PC-3 (cell line): Measurements from ENCODE around the gene DLG4. TPM values are rescaled to one million over a fixed set of nuclear protein-coding genes. Genes with fewer than 3 reads are reported as not detected.

Experiments
- ATAC-seq: fragments of 200-7000 bp; cut with Tn5 transposase; 2 replicates; pipeline ENCODE4 v1.9.1; 2020; ENCODE audit warnings: mild to moderate bottlenecking, moderate library complexity
- BruUV-seq: library from RNA; stranded (reverse); fragments of 400-500 nt; replicated peaks from 2 replicates; lab custom pipeline; 2021; lab: Mats Ljungman, UMichigan
- CTCF ChIA-PET: fragments of 300-600 bp; sonication (Branson Sonifier 250); formaldehyde crosslinking; loops from one replicate; lab custom pipeline; 2022; ENCODE audit warnings: antibody characterized with exemption; lab: Charles Lee
- POLR2A ChIA-PET: fragments of 300-600 bp; sonication (Branson Sonifier 250); formaldehyde crosslinking; loops from one replicate; lab custom pipeline; 2022; ENCODE audit warnings: antibody characterized with exemption; ENCODE audit not compliant: unreplicated experiment; lab: Charles Lee
- DNase-seq: peaks from one replicate; pipeline ENCODE4 v3.0.0-alpha.2; 2015
- H2AFZ ChIP-seq: fragments of 300-600 bp; sonication (generic); 2 replicates; pipeline ENCODE4 v1.6.0; 2016; ENCODE audit warnings: antibody characterized with exemption, low read length
- H3F3A ChIP-seq: fragments of 300-600 bp; sonication (generic); one replicate; pipeline ENCODE4 v1.6.0; 2017; ENCODE audit warnings: antibody characterized with exemption, low read length, control low read depth, mild to moderate bottlenecking; ENCODE audit not compliant: unreplicated experiment
- H3K27ac ChIP-seq: fragments of 300-600 bp; sonication (generic); 2 replicates; pipeline ENCODE4 v1.5.1; 2016; ENCODE audit warnings: mild to moderate bottlenecking, low read length
- H3K27me3 ChIP-seq: fragments of 300-600 bp; sonication (generic); 2 replicates; pipeline ENCODE4 v1.6.1; 2016; ENCODE audit warnings: low read length, mixed read lengths
- H3K36me3 ChIP-seq: fragments of 300-600 bp; sonication (generic); 2 replicates; pipeline ENCODE4 v1.6.1; 2016; ENCODE audit warnings: low read depth, mixed run types, low read length, mixed read lengths
- H3K4me1 ChIP-seq: fragments of 300-600 bp; sonication (generic); 2 replicates; pipeline ENCODE4 v1.5.1; 2016; ENCODE audit warnings: low read length; ENCODE audit not compliant: insufficient read depth
- H3K4me2 ChIP-seq: fragments of 300-600 bp; sonication (generic); 2 replicates; pipeline ENCODE4 v1.6.0; 2016; ENCODE audit warnings: low read length
- H3K4me3 ChIP-seq: fragments of 300-600 bp; sonication (generic); 2 replicates; pipeline ENCODE4 v1.5.1; 2016; ENCODE audit warnings: mild to moderate bottlenecking, low read length, mixed read lengths
- H3K79me2 ChIP-seq: fragments of 300-600 bp; sonication (generic); 2 replicates; pipeline ENCODE4 v1.6.1; 2017; ENCODE audit warnings: low read length, mixed read lengths
- H3K9ac ChIP-seq: fragments of 300-600 bp; sonication (generic); 2 replicates; pipeline ENCODE4 v1.6.0; 2016; ENCODE audit warnings: mild to moderate bottlenecking, low read length
- H3K9me2 ChIP-seq: fragments of 300-600 bp; sonication (generic); replicated peaks from 2 replicates; pipeline ENCODE4 v1.6.1; 2016; ENCODE audit warnings: mixed run types, low read length, mixed read lengths
- H3K9me3 ChIP-seq: fragments of 300-600 bp; sonication (generic); 2 replicates; pipeline ENCODE4 v1.6.1; 2016; ENCODE audit warnings: low read length, mixed read lengths
- H4K20me1 ChIP-seq: fragments of 300-600 bp; sonication (generic); 2 replicates; pipeline ENCODE4 v1.6.1; 2016; ENCODE audit warnings: low read length, mixed read lengths
- EZH2 ChIP-seq: fragments of 300-600 bp; sonication (generic); IDR thresholded peaks from one replicate; pipeline ENCODE4 v1.6.1; 2017; ENCODE audit warnings: antibody characterized with exemption, mild to moderate bottlenecking, low read length; ENCODE audit not compliant: unreplicated experiment
- EZH2phosphoT487 ChIP-seq: fragments of 300-600 bp; sonication (generic); IDR thresholded peaks from 2 replicates; pipeline ENCODE4 v1.6.1; 2018; ENCODE audit warnings: mild to moderate bottlenecking, antibody characterized with exemption, low read length, borderline replicate concordance
- intact Hi-C: fragments of 100-400 bp; cut with micrococcal nuclease; formaldehyde crosslinking; loops from 2 replicates; pipeline ENCODE4 v1.9.0; 2023
- total RNA-seq: library from RNA; depleted of rRNA; stranded (reverse); fragments of >200 nt; gene quantifications from 2 replicates; pipeline ENCODE4 v1.2.3, GENCODE V29; 2014
- TF ChIP-seq, protein P1 (sequence below): fragments of 300-600 bp; sonication (generic); conservative IDR thresholded peaks from 2 replicates; pipeline ENCODE4 v1.5.1; 2017; ENCODE audit warnings: antibody characterized with exemption, low read depth, mild to moderate bottlenecking, low read length

The DLG4 gene
- total RNA-seq, 1 experiment from 2014 or later, result 6.5 TPM

DNA sequence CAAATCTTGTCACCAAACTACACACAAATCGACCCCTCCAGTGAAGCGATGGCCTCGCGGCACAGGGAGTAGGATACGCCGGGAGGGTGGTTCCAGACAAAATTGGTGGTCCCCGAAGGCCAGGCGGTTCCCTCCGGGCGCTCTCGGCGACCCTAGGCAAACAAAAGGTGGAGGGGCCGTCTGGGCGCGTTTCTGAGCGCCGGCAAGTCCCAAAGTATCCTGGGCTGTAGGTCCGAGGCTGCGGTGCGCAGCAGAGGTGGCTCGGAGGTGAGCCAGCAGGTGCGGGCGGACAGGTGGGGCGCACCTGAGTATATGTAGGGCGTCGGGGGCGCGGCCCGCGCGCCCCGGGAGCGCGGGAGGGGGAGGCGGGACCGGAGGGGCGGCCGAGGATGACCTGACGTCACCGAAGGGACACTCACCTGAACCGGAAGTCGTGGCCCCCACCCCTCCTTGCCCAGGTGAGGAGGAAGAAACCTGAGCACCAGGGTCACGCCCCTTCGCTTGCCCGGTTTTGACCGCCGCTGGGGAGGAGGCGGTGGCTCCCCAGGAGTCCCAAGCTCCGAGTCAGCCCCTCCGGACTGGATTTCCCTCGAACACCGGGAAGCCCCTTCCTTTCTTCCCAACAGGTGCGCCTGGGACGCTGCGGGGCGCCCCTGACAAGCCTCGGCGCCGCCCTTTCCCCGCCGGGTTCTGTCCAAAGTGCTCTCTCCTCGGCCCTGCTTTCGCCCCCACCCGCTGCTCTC is 42.7 kb upstream of the DLG4 start, which contains the start of gene CLDN7:
Gene CLDN7, minus strand, starts transcription at position 287 of the 743 bp plus-strand sequence. CDS start 435 bp downstream, outside the sequence.
- DNase-seq (peak; percentile 85), ATAC-seq (peak; percentile 37)
- Histone ChIP-seq H3K9ac (peak within 1 kb of the TSS; percentile 93), H3K4me2 (peak within 1 kb of the TSS; percentile 96), H3K4me3 (peak within 1 kb of the TSS; percentile 97), H2AFZ (peak within 1 kb of the TSS; percentile 65), H3K79me2 (peaks cover 45% of the 10 kb centered on the region), H3F3A (no peaks in the 10 kb centered on the region), H3K4me1 (peaks cover 27% of the 10 kb centered on the region), H3K27ac (peak within 1 kb of the TSS; percentile 93), H3K27me3 (no peaks in the 10 kb centered on the region), H3K9me3 (no peaks in the 10 kb centered on the region), H3K36me3 (peaks cover 4% of the 10 kb centered on the region; the same call in 1 of the 2 replicates), H4K20me1 (peaks cover 14% of the 10 kb centered on the region; the same call in 1 of the 2 replicates), H3K9me2 (no peaks in the 10 kb centered on the region)
- ChIA-PET POLR2A (no interaction called here), CTCF (no interaction called here)
- intact Hi-C loops, result loop anchor here (1.0 to 5.0 kb wide), 2 partner anchors 10 to 220 kb away; partner anchors contain the start of genes ELP5, POLR2A and SLC35G6
- TF ChIP-seq, protein P1, sequence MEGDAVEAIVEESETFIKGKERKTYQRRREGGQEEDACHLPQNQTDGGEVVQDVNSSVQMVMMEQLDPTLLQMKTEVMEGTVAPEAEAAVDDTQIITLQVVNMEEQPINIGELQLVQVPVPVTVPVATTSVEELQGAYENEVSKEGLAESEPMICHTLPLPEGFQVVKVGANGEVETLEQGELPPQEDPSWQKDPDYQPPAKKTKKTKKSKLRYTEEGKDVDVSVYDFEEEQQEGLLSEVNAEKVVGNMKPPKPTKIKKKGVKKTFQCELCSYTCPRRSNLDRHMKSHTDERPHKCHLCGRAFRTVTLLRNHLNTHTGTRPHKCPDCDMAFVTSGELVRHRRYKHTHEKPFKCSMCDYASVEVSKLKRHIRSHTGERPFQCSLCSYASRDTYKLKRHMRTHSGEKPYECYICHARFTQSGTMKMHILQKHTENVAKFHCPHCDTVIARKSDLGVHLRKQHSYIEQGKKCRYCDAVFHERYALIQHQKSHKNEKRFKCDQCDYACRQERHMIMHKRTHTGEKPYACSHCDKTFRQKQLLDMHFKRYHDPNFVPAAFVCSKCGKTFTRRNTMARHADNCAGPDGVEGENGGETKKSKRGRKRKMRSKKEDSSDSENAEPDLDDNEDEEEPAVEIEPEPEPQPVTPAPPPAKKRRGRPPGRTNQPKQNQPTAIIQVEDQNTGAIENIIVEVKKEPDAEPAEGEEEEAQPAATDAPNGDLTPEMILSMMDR, result 0 out of 2 replicates have a peak, but pooled peaks have one; percentile 29
- no peak for TF ChIP-seq EZH2
- BruUV-seq, result no TSS peak

DNA sequence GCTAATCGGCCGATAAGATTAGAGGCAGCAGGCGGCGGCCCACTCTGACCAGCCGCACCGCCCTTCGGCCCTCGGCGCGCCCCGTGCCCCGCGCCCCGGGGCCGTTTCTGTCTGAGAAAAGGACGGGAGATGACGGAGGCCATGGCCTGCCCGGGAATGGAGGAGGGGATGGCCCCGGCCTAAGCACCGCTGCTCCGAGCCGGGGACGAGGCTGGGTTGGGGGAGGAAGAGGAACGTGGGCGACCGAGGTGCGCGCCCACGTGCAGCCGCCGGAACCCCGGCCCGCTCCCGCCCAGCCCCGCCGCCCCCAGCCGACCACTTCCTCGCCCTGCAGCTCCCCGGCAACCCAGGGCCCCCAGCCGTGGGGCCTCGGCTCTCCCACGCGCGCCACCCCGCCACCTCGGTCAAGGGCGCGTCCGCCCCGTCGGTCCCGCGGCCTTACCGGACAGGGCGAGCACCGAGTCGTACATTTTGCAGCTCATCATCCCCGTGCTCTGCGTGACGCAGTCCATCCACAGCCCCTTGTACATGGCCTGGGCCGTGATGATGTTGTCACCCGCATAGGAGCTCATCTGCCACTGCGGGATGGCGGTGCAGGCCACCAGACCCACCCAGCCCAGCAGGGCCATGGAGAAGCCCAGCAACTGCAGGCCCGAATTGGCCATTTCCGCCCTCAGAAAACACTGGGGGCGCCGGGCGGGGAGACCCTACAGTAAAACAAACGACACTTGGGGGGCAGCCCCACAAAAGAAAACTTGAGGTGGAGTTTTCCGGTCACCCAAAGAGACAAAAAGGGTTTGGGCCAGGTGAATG is 41.9 kb upstream of the DLG4 start:
- BruUV-seq, result TSS peak; percentile 72
- peaks cover 14% of the 10 kb centered on the region; the same call in 1 of the 2 replicates for H4K20me1 ChIP-seq
- TF ChIP-seq, protein P1, result no peak
- no peak for TF ChIP-seq EZH2phosphoT487
- no peak for TF ChIP-seq EZH2
- H3K27me3 ChIP-seq, result no peaks in the 10 kb centered on the region
- no peak for DNase-seq
- peak; percentile 5 for ATAC-seq
- H3K9me2 ChIP-seq, result no peaks in the 10 kb centered on the region
- peak overlapping the region; percentile 83 for H3K27ac ChIP-seq
- intact Hi-C loops, result loop anchor here (1.0 to 5.0 kb wide), 2 partner anchors 9 to 221 kb away; partner anchors contain the start of genes ELP5, POLR2A and SLC35G6
- peaks cover 45% of the 10 kb centered on the region for H3K79me2 ChIP-seq
- no peaks in the 10 kb centered on the region for H3F3A ChIP-seq
- peak overlapping the region; percentile 97 for H3K4me3 ChIP-seq
- CTCF ChIA-PET, result interaction anchor here (0.6 kb wide), 1 partner anchor 41 kb away, joined by 3 read pairs; no protein-coding TSS in a partner anchor
- no peaks in the 10 kb centered on the region for H3K9me3 ChIP-seq
- H3K4me1 ChIP-seq, result peaks cover 27% of the 10 kb centered on the region
- H3K4me2 ChIP-seq, result peak overlapping the region; percentile 96
- POLR2A ChIA-PET, result no interaction called here
- peaks cover 4% of the 10 kb centered on the region; the same call in 1 of the 2 replicates for H3K36me3 ChIP-seq
- H2AFZ ChIP-seq, result no peak overlapping the region
- H3K9ac ChIP-seq, result peak overlapping the region; percentile 93
